ENCODE data around the gene ORC6.

The ORC6 gene

GRCh38 chr16:46686815-46687473, 2.5 kb upstream of the ORC6 start:
- Histone ChIP-seq H3K36me3 (ENCODE audit: control insufficient read depth, insufficient read depth, low read length) (peaks cover 20% of the 10 kb centered on the region), H3K4me3 (ENCODE audit: low read depth, low read length) (peak overlapping the region; percentile 76; the same call in 1 of the 2 replicates), H3K9me3 (ENCODE audit: control insufficient read depth, insufficient read depth, low read depth, low read length) (no peaks in the 10 kb centered on the region), H3K27ac (ENCODE audit: low read depth, low read length) (no peak overlapping the region), H3K9ac (ENCODE audit: low read length) (no peak overlapping the region), H3K27me3 (ENCODE audit: control insufficient read depth, insufficient read depth, low read length) (no peaks in the 10 kb centered on the region), H3K4me1 (ENCODE audit: control insufficient read depth, insufficient read depth, low read length) (peaks cover 23% of the 10 kb centered on the region)

DNA sequence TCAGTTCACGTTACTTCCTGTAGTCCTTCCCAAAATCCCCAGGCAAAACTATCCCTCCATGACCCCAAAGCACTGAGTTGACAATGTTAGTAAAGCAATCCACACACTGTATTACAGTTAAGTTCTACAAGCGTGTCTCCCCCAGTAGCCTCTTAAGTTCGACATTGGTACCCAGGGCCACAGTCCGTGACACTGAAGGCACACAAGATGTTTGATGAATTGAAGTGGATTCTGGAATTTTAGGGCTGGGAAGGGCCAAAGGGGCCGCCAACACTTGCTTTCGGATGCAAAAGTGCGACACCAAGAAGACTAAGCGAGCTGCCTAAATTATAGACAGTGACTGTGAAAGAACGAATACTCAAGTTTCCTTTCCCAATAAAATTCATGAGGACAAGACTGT, 2.0 kb upstream of the ORC6 start:
- peak overlapping the region; percentile 76 for H3K4me3 ChIP-seq (ENCODE audit: low read depth, low read length)
- peaks cover 21% of the 10 kb centered on the region for H3K36me3 ChIP-seq (ENCODE audit: control insufficient read depth, insufficient read depth, low read length)

DNA sequence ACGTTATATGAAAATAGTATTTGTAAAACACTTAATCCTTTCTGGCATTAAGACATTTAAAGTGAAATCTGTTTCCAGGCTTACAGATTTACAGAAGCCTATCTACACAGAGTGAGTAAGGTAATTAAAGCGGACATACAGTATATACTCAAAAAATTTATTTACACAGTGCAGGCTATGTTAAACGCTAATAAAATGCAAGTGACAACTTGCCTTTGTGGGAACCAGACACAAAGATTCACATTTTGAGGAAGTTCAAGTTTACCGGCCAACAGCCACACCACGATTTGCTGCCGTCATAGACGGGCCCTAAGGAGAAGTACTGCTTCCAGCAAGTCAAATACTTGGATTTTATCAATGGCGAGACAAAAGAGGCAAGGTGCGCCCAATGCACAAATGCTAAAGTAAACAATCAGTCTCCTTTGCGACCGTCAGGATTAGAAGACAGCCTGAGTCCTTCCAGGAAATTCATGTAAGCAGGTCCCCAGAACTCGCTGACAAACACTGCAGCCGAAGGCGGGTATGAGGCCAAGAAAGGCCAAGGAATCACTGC, 1.3 kb upstream of the ORC6 start:
- H3K9ac ChIP-seq (ENCODE audit: low read length), result peak overlapping the region; percentile 79
- H3K36me3 ChIP-seq (ENCODE audit: control insufficient read depth, insufficient read depth, low read length), result peaks cover 25% of the 10 kb centered on the region
- H3K27ac ChIP-seq (ENCODE audit: low read depth, low read length), result no peak overlapping the region
- H3K4me1 ChIP-seq (ENCODE audit: control insufficient read depth, insufficient read depth, low read length), result peaks cover 23% of the 10 kb centered on the region
- no peaks in the 10 kb centered on the region for H3K9me3 ChIP-seq (ENCODE audit: control insufficient read depth, insufficient read depth, low read depth, low read length)
- H3K27me3 ChIP-seq (ENCODE audit: control insufficient read depth, insufficient read depth, low read length), result no peaks in the 10 kb centered on the region
- H3K4me3 ChIP-seq (ENCODE audit: low read depth, low read length), result peak overlapping the region; percentile 76

More for the DNA sequence above, 2.0 kb upstream of the ORC6 start:
- Histone ChIP-seq H3K9me3 (ENCODE audit: control insufficient read depth, insufficient read depth, low read depth, low read length) (no peaks in the 10 kb centered on the region), H3K27me3 (ENCODE audit: control insufficient read depth, insufficient read depth, low read length) (no peaks in the 10 kb centered on the region), H3K9ac (ENCODE audit: low read length) (peak overlapping the region; percentile 5), H3K4me1 (ENCODE audit: control insufficient read depth, insufficient read depth, low read length) (peaks cover 23% of the 10 kb centered on the region), H3K27ac (ENCODE audit: low read depth, low read length) (no peak overlapping the region)

DNA sequence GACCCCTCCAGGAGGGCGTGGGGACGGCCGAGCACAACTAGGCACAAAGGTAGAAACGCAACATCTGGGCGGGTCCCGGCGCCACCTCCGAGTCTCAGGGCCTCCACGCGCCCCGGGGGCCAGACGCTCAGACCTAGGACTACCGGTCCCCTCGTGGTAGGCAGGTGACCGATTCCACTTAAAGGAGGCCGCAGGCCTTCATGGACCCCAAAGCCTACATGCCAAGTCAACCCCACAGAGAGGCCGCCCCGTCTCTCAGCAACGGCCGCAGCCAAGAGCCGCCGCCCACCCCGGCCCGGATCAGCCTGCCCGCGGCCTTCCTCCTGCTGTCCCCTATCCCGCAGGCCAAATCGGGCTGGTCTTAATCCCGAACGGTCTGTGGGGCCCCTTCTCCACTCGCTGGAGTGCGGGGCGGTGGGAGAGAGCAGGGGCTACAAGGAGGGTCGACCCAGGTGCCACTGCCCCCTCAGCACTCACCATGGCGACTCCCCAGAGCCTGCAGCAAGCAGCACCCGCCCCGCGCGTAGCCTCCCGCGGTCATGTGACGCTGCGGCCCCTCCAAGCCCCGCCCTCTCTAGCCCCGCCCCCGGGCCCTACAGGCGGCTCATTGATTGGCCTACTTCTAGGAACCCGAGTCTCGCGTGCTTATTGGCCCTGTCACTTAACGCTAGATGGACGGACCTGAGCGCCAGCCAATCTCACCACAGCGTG, 650 bp upstream of the ORC6 start, which contains the start of gene VPS35:
VPS35 (minus strand) TSS at position 525 of the 711 bp plus-strand sequence; CDS start at position 480, 45 bp downstream.
- H3K4me3 ChIP-seq (ENCODE audit: low read depth, low read length), result peak within 1 kb of the TSS; percentile 76
- no peaks in the 10 kb centered on the region for H3K9me3 ChIP-seq (ENCODE audit: control insufficient read depth, insufficient read depth, low read depth, low read length)
- H3K9ac ChIP-seq (ENCODE audit: low read length), result peak within 1 kb of the TSS; percentile 88
- H3K27me3 ChIP-seq (ENCODE audit: control insufficient read depth, insufficient read depth, low read length), result no peaks in the 10 kb centered on the region
- peaks cover 27% of the 10 kb centered on the region for H3K36me3 ChIP-seq (ENCODE audit: control insufficient read depth, insufficient read depth, low read length)
- peaks cover 23% of the 10 kb centered on the region for H3K4me1 ChIP-seq (ENCODE audit: control insufficient read depth, insufficient read depth, low read length)
- peak within 1 kb of the TSS; percentile 51 for H3K27ac ChIP-seq (ENCODE audit: low read depth, low read length)

GRCh38 chr16:46690281-46691178, 1.1 kb downstream of the ORC6 start:
- H3K4me1 ChIP-seq (ENCODE audit: control insufficient read depth, insufficient read depth, low read length), result peaks cover 23% of the 10 kb centered on the region
- peak overlapping the region; percentile 51; the same call in 1 of the 2 replicates for H3K27ac ChIP-seq (ENCODE audit: low read depth, low read length)
- H3K36me3 ChIP-seq (ENCODE audit: control insufficient read depth, insufficient read depth, low read length), result peaks cover 38% of the 10 kb centered on the region
- no peaks in the 10 kb centered on the region for H3K9me3 ChIP-seq (ENCODE audit: control insufficient read depth, insufficient read depth, low read depth, low read length)
- peak overlapping the region; percentile 76 for H3K4me3 ChIP-seq (ENCODE audit: low read depth, low read length)
- H3K9ac ChIP-seq (ENCODE audit: low read length), result peak overlapping the region; percentile 88
- no peaks in the 10 kb centered on the region for H3K27me3 ChIP-seq (ENCODE audit: control insufficient read depth, insufficient read depth, low read length)

DNA sequence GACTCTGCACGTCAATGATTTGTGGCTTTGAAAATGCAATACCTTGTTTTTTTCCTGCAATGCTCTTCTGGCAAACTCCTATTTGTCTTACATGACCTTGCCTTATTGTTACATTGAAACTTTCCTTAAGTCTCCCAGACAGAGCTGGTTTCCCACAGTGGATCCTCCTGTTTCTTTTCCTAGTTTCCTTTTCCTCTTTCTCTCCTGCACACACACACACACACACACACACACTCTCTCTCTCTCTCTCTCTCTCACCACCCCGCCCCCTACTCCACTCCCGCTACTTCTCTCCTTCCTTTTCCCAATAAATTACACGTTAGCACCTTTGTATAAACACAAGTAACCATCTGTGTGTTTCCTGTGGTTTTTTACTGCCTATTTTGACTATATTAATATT, 2.3 kb downstream of the ORC6 start:
- H3K4me1 ChIP-seq (ENCODE audit: control insufficient read depth, insufficient read depth, low read length), result peaks cover 20% of the 10 kb centered on the region
- no peak overlapping the region for H3K27ac ChIP-seq (ENCODE audit: low read depth, low read length)
- H3K9ac ChIP-seq (ENCODE audit: low read length), result peak overlapping the region; percentile 29
- no peaks in the 10 kb centered on the region for H3K9me3 ChIP-seq (ENCODE audit: control insufficient read depth, insufficient read depth, low read depth, low read length)
- peaks cover 50% of the 10 kb centered on the region for H3K36me3 ChIP-seq (ENCODE audit: control insufficient read depth, insufficient read depth, low read length)
- H3K4me3 ChIP-seq (ENCODE audit: low read depth, low read length), result peak overlapping the region; percentile 76; the same call in 1 of the 2 replicates
- no peaks in the 10 kb centered on the region for H3K27me3 ChIP-seq (ENCODE audit: control insufficient read depth, insufficient read depth, low read length)

DNA sequence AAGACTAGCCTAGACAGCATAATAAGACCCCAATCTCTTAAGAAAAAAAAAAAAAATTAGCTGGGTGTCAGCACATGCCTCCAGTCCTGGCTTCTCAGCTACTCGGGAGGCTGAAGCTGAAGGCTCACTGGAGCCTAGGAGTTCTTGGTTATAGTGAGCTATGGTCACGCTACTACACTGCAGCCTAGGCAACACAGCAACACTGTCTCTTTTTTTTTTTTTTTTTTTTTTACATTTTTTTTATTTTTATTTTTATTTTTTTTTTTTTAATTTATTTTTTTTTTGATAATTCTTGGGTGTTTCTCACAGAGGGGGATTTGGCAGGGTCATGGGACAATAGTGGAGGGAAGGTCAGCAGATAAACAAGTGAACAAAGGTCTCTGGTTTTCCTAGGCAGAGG, 4.1 kb downstream of the ORC6 start:
- no peak overlapping the region for H3K4me3 ChIP-seq (ENCODE audit: low read depth, low read length)
- peaks cover 9% of the 10 kb centered on the region; the same call in 1 of the 2 replicates for H3K4me1 ChIP-seq (ENCODE audit: control insufficient read depth, insufficient read depth, low read length)
- H3K9me3 ChIP-seq (ENCODE audit: control insufficient read depth, insufficient read depth, low read depth, low read length), result no peaks in the 10 kb centered on the region
- no peak overlapping the region for H3K9ac ChIP-seq (ENCODE audit: low read length)
- no peaks in the 10 kb centered on the region for H3K27me3 ChIP-seq (ENCODE audit: control insufficient read depth, insufficient read depth, low read length)
- no peak overlapping the region for H3K27ac ChIP-seq (ENCODE audit: low read depth, low read length)
- H3K36me3 ChIP-seq (ENCODE audit: control insufficient read depth, insufficient read depth, low read length), result peaks cover 69% of the 10 kb centered on the region

DNA sequence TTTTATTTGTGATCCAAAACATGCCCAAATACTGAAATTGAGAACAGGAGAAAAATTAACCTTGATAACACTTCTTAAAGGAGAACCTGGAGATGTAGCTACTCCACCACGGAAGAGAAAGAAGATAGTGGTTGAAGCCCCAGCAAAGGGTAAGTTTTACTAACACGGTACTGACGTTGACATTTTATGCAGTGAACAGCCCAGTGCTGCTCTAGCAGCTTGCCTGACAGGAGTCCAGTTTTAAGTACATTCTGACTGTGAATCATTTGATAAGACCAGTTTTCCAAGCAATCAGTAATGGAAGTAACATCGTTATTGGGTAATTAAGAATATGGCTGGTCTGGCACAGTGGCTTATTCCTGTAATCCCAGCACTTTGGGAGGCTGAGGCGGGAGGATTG, 6.5 kb downstream of the ORC6 start:
- Histone ChIP-seq H3K4me1 (ENCODE audit: control insufficient read depth, insufficient read depth, low read length) (peaks cover 7% of the 10 kb centered on the region; the same call in 1 of the 2 replicates), H3K27me3 (ENCODE audit: control insufficient read depth, insufficient read depth, low read length) (no peaks in the 10 kb centered on the region), H3K4me3 (ENCODE audit: low read depth, low read length) (no peak overlapping the region), H3K36me3 (ENCODE audit: control insufficient read depth, insufficient read depth, low read length) (peaks cover 81% of the 10 kb centered on the region), H3K9ac (ENCODE audit: low read length) (no peak overlapping the region), H3K9me3 (ENCODE audit: control insufficient read depth, insufficient read depth, low read depth, low read length) (no peaks in the 10 kb centered on the region), H3K27ac (ENCODE audit: low read depth, low read length) (no peak overlapping the region)

- no peaks in the 10 kb centered on the region for H3K4me1 ChIP-seq (ENCODE audit: control insufficient read depth, insufficient read depth, low read length)
- no peak overlapping the region for H3K9ac ChIP-seq (ENCODE audit: low read length)
- H3K27ac ChIP-seq (ENCODE audit: low read depth, low read length), result no peak overlapping the region
- H3K4me3 ChIP-seq (ENCODE audit: low read depth, low read length), result no peak overlapping the region
- H3K27me3 ChIP-seq (ENCODE audit: control insufficient read depth, insufficient read depth, low read length), result no peaks in the 10 kb centered on the region
- no peaks in the 10 kb centered on the region for H3K9me3 ChIP-seq (ENCODE audit: control insufficient read depth, insufficient read depth, low read depth, low read length)
- H3K36me3 ChIP-seq (ENCODE audit: control insufficient read depth, insufficient read depth, low read length), result peaks cover 73% of the 10 kb centered on the region
Measured at GRCh38 chr16:46696957-46697356, 7.5 kb downstream of the ORC6 start.

DNA sequence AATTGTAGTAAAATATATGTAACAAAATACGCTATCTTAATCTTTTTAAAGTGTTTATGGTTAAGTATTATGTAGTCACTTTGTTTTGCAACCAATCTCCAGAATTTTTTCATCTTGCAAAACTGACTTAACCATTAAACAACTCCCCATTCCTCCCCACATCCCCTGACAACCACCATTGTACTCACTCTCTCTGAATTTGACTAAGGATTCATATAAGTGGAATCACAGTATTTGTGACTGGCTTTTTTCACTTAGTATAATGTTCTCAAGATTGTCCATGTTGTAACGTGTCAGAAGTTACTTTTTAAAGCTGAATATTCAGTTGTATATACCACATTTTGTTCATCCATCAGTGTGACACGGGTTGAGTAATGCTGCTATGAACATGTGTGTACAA, 10.6 kb downstream of the ORC6 start:
- H3K4me1 ChIP-seq (ENCODE audit: control insufficient read depth, insufficient read depth, low read length), result no peaks in the 10 kb centered on the region
- H3K27ac ChIP-seq (ENCODE audit: low read depth, low read length), result no peak overlapping the region
- H3K27me3 ChIP-seq (ENCODE audit: control insufficient read depth, insufficient read depth, low read length), result no peaks in the 10 kb centered on the region
- peaks cover 57% of the 10 kb centered on the region for H3K36me3 ChIP-seq (ENCODE audit: control insufficient read depth, insufficient read depth, low read length)
- no peak overlapping the region for H3K4me3 ChIP-seq (ENCODE audit: low read depth, low read length)
- no peaks in the 10 kb centered on the region for H3K9me3 ChIP-seq (ENCODE audit: control insufficient read depth, insufficient read depth, low read depth, low read length)
- no peak overlapping the region for H3K9ac ChIP-seq (ENCODE audit: low read length)

All from HUES6 (cell line).